ENCODE measurements around the gene MIOX.

The MIOX gene

DNA sequence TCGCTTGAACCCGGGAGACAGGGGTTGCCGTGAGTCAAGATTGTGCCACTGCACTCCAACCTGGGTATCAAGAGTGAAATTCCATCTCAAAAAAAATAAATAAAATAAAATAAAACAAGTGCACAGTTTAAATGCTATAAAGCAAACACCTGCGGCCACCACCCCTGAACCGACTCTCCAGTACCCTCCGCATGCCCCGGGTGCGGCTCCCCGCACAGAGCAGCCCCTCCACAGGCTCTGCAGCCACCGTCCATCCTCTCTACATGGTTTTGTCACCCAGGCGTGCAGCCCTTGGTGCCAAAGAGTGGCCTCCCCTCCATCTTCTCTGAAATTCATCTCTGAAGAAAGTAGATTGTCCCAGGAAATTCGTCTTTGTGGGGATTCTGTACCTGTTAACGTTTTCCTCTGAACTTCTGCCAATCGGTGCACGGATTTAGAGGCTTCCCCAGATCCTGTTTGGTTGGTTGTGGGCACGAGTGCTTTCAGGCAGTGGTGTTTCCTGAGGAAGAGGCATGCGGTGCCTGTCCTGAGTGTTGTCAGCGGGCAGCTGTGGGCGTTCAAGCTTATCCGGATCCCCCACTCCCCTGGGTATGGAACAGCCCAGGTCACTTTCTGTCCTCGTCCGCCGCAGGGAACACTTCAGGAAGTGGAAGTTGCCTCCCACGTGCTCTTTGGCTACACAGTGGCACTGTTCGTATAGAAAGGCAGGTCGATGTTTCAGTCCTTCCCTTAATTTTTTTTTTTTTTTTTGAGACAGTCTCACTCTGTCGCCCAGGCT lies 4.1 kb downstream of the MIOX start:
- no peak for DNase-seq (ENCODE audit: low read depth in 2 of 2)

- DNase-seq (ENCODE audit: low read depth in 2 of 2), result no peak
These were observed 10.4 kb downstream of the MIOX start for GRCh38 chr22:50497093-50497492.

- DNase-seq (ENCODE audit: low read depth in 2 of 2), result peak; percentile 37 to 54
These were observed 11.7 kb downstream of the MIOX start for GRCh38 chr22:50498322-50498890.

- DNase-seq (ENCODE audit: low read depth in 2 of 2), result no peak
These were observed 13.8 kb downstream of the MIOX start for GRCh38 chr22:50500452-50500851.

DNA sequence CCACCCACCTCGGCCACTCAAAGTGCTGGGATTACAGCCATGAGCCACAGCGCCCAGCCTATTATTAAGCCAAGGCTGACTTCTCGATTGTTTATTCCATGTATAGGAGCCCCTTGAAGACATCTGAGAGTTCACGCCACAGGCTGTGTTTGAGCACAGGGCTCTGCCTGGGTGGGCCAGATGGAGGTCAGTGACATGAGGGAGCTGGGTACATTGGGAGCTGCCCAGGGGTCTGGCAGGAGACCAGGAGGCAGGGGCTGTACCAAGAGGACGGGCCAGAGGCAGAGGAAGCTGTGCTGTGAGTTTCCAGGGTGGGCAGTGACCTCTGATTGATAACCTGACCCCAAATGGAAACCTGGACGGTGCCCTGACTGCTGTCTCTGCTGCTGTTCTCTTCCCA lies 15.4 kb downstream of the MIOX start:
- no peak for DNase-seq (ENCODE audit: low read depth in 2 of 2)

DNA sequence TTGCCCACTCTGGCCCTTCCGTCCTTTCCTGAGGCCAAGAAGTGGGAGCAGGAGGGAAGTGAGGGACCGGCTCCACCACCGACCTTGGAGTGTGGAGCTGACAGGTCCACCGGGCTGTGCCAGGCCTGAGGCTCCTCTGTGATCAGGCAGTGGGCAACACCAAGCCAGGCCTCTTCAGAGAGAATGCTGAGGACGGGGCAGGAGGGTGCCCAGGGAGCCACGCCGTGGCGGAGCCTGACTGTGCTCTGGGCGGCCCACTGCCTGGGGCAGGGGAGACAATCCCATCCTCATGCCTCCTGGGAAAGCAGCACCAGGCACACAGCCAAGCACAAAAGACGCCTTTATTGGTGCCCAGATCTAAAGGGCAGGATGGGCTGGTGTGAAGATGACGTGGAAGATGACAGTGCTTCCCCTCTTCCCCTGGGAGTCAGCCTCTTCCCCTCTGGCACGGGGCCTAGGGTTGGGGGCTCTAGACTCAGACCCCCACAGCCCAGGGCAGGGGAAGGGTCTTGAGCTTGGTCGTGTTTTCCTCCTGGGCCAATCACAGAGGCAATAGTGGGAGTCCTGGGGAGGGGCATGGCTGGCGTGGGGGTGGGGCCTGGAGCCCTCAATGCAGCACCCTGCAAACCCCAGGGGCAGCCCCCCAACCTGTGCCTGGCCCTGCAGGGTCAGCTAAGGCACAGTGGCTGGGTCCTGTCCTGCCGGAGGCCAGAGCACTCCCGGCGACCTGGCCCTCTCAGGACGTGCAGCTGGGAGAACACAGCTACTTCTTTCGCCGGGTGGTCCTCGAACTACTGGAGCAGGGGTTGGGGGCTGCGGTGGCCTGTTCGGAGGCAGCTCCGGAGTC lies 16.2 kb downstream of the MIOX start:
- DNase-seq (ENCODE audit: low read depth in 2 of 2), result no peak

- no peak for DNase-seq (ENCODE audit: low read depth in 2 of 2)
These were observed 17.0 kb downstream of the MIOX start for GRCh38 chr22:50503475-50504145.

DNA sequence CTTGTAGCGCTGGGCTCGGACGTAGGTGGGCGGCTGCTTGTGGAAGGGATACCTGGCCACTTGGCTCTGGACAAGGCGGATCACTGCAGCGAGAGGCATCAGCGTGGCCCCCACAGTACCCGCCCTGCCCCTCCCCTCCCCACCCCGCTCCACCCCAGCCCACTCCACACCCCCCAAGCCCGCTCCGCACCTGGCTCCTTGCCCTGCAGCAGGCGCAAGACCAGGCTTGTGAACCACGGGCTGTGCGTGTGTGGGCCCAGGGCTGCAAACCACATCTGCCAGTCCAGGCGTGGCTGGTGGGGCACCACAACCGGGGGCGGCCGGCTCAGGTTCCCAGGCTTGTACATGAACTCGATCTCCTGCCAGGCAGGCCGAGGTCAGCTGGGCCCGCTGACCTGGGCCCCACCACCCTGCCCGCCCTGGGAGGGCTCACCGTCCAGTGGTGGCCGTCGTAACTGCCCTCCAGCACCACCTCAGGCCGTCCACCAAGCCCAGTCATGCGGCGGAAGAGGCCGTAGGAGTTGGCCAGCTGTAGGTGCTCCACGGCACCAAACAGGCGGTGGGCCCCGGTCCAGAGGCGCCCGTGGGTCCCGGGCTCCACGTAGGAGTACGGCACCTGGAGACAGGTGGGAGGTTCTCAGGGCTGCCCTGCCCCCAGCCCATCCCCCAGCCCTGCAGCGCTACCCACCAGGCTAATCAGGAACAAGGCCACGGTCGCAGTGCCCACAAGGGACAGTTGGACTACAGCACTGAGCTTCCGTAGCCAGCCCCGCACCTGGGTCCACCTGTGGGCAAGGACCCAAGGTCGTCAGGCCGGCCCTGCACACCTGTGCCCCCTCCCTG lies 17.9 kb downstream of the MIOX start:
- DNase-seq (ENCODE audit: low read depth in 2 of 2), result no peak

DNA sequence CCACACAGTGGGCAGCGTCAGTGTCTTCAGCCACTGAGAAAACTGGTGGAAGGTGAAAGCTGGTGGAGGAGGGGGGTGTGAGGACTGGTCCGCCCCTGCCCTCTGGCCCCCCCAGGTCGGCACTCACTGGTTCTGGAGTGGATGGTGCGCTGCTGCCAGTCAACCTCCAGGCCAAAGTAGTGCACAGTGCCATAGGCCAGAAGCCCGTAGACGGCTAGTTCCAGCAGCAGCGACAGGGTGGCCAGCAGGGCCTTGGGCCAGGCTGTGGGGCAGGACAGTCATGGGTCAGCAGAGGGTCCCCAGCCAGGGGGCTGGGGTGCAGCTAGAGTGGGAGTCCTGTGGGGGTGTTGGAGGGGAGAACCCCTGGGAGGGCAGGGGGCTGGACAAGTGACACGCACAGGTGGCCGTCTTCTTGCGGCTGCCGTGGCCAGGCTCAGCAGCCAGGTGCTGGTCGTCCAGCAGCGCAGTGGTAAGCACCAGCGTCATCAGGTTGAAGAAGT lies 18.7 kb downstream of the MIOX start:
- no peak for DNase-seq (ENCODE audit: low read depth in 2 of 2)

DNA sequence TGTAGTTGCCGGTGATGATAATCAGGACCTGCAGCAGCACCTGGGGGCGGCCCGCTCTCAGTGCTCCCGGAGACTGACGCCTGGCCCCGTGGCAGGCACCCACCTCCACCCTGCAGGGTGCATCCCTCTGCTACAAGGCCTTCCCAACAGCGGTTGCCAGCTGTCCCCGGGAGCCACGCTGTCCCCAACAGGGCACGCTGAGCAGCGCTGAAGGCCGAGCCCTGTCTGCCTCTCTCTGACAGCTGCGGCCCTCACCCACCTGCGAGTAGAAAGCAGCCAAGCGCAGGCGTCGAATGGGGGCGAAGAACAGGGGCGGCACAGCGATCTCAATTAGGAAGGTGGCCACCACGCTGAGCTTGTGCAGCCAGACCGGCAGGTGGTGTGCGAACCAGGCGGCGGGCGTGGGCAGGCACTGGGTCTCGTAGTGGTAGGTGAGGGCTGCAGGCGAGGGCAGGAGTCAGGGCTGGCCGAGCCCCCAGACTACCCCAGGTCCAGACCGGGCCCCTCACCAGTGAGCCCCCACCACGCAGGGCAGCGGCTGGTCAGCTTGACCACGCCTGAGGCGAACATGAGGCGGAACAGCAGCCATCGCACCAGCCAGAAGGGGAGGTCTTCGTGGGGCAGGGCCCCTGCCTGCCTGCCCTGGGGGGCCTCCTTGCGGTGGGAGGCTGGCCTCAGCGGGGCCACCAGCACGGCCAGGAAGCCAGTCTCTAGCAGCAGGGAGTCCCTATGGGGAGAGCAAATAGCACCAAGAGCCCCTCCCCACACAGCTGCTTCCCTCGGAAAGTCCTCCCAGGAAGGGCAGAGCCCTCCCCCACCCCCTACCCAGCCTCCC lies 19.3 kb downstream of the MIOX start:
- no peak for DNase-seq (ENCODE audit: low read depth in 2 of 2)

- DNase-seq (ENCODE audit: low read depth in 2 of 2), result no peak
These were observed 20.2 kb downstream of the MIOX start for GRCh38 chr22:50506611-50507420.

- peak; percentile 90 to 93 for DNase-seq (ENCODE audit: low read depth in 2 of 2)
These were observed 20.8 kb downstream of the MIOX start, which contains the start of gene LMF2 for GRCh38 chr22:50507421-50507990. LMF2 (minus strand) TSS chr22:50507702; CDS start chr22:50507675, 27 bp downstream.

GRCh38 chr22:50507991-50508884 lies 21.6 kb downstream of the MIOX start, which contains the start of gene NCAPH2:
NCAPH2 (plus strand) TSS chr22:50508224; CDS start chr22:50508338, 114 bp downstream.
- DNase-seq (ENCODE audit: low read depth in 2 of 2), result peak; percentile 97 to 98

- no peak for DNase-seq (ENCODE audit: low read depth in 2 of 2)
These were observed 22.2 kb downstream of the MIOX start for GRCh38 chr22:50508897-50509296.

DNA sequence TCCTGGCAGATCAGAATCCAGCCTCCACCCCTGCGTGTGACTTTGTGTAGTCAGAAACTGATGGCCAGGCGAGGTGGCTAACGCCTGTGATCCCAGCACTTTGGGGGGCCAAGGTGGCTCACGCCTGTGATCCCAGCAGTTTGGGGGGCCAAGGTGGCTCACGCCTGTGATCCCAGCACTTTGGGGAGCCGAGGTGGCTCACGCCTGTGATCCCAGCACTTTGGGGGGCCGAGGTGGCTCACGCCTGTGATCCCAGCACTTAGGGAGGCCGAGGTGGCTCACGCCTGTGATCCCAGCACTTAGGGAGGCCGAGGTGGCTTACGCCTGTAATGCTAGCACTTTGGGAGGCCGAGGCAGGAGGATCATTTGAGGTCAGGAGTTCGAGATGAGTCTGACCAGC lies 26.5 kb downstream of the MIOX start:
- DNase-seq (ENCODE audit: low read depth in 2 of 2), result no peak

GRCh38 chr22:50516068-50516467 lies 29.4 kb downstream of the MIOX start:
- DNase-seq (ENCODE audit: low read depth in 2 of 2), result no peak

DNA sequence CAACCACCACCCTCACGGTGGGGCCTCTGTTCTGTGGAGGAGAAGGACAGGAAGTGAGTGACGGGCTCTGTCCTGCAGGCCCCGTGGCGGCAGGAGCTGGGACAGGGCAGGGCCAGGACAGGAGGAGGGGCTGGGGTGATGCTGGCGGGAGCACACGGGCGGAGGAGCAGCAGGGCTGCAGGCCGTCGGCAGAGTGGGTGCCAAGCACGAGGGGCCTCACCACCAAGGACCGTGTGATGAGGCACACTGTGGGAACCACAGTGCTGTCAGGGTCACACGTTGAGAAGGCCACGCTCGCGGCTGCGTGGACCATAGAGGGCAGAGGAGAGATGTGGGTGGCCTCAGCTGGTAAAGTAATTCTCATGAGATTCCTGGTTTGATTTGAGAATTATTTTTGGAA lies 30.2 kb downstream of the MIOX start:
- DNase-seq (ENCODE audit: low read depth in 2 of 2), result no peak
